Activated naive CD4-positive, alpha-beta T cell treated with anti-CD3 and anti-CD28 coated beads, Interleukin-2, amount 50 U/mL, for 16 hours (primary cell): ENCODE results near the gene FMN1.

Source experiments
- DNase-seq: peaks from one replicate; pipeline ENCODE4 v3.0.0-alpha.2; 2020

Gene FMN1

DNA sequence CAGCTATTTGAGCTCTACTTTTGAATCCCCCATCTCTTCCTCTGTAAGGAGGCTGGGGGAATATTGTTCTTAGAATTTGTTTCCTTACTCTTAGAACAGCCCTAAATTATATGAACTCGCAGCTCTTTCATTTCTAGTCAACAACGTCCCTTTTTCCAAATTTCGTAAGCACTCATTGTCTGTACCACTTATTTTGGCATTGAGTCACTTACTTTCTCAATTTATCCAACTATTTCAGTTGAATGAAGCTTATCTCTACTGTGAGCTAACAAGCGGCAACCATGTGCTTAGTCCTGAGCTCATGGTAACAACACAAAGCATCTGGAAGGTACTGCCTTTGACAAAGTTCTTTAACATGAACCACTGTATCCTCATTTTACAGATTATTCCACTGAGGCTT, 285.6 kb downstream of the FMN1 start:
- DNase-seq, result no peak

- no peak for DNase-seq
Observed at GRCh38 chr15:32908135-32908801, 286.2 kb downstream of the FMN1 start.

- no peak for DNase-seq
Observed at GRCh38 chr15:32905481-32905880, 289.0 kb downstream of the FMN1 start.

DNA sequence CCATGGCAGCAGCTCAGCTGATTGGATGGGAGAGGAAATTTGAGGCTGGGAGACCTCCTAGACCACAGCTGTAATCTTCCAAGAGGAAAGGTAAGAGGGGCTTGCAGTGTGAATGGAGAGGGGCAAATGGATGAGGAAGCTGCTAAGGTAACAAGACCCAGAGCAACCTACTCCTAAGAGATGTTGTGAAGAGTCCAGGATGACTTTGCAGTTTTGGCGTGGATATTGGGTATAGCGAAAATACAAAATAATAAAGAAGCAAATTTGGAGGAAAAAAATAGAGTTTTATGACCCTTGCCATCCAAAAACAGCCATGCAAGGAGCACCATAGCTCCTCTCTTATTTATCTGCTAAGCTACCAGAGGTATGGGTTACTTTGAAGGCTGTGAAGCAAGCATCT, 290.1 kb downstream of the FMN1 start:
- DNase-seq, result no peak

DNA sequence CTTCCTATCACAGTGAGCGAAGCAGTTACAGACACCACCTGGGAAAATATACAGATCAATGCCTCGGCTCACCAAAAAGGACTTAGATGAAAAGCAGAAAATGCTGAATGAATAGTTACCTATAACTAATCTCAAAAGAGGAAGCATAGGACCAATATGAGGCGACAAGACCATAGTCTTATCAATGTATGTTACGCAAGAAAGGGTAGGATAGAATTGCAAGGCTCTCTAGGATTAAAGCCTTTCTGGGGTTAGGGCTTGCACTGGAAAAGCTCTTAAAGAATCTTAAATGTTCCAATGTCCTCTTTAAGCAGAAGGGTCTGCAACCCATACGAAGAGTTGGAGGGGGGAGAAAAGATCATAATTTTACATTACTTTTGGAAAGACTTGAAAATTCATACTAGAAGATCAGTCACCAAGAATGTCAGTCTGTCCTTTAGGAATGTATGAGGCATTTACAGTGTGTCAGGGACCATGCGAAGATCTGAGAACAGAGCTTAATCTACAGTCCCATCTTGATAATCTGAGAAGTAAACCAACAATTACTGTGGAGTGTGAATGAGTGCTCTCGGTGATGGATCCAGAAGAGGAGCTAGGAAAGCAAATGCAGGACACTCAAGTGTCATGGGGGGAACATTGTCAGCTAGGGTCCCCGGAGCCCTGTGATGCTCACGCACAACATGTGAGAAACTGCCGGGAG, 290.8 kb downstream of the FMN1 start:
- no peak for DNase-seq

- no peak for DNase-seq
Observed at GRCh38 chr15:32901995-32902394, 292.5 kb downstream of the FMN1 start.

GRCh38 chr15:32901192-32901591, 293.3 kb downstream of the FMN1 start:
- DNase-seq, result no peak

- DNase-seq, result no peak
Observed at GRCh38 chr15:32899126-32899596, 295.4 kb downstream of the FMN1 start.

DNA sequence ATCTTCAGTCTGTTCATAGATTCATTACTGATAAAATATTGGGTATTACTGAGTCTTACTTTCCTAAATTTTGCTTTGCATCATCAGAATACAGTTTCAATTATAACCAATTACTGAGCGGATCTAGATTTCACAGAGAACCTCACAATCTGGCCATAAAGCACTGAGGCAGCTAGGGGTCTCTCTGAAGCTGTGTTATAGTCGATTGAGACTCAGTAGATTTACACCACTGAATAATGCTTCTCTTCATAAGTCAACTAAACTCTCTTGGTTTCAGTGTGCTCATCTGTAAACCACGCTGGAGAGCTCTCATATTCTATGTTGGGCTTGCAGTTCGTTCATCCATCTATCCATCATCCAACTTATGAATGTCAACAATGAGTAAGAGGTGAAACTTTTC, 296.1 kb downstream of the FMN1 start:
- DNase-seq, result no peak

DNA sequence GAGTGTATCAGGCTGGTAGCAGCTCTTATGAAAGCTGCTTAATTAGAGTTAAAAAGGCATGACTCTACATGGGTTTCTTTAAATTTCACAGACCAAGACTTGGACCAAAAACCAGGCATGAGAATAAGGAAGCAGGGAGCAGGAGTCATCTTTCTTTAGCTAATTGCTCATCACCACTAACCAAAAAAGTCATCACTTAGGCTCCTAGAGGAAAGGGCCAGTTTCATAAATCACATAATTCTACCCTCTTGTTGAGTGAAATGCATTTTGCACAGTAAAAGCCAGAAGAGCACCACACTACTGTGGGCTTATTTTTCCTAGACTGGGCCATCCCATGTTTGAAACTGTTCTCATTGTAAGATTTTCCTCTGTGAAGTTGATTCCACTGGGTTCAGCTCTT, 301.1 kb downstream of the FMN1 start:
- no peak for DNase-seq

GRCh38 chr15:32889214-32889613, 305.3 kb downstream of the FMN1 start:
- DNase-seq, result no peak

GRCh38 chr15:32888221-32888761, 306.2 kb downstream of the FMN1 start:
- DNase-seq, result no peak

DNA sequence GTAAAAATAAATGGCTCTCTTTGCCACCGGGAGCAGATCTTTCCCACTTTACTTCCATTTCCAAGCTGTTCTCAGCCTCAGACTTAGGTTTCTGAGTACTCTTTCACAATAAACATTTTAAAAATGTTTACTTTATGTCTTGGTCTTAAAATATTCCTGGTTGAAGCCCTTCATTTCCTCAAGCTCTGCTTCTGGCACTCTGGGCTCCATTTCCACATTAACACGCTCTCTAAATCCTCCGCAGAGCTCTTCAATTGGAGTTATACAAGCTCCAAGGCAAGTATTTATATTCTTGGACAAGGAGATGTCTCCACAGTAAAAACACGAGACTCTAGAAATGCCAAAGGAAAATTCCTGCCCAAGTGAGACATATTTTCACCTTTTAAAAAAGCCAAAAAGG, 307.4 kb downstream of the FMN1 start:
- DNase-seq, result no peak

DNA sequence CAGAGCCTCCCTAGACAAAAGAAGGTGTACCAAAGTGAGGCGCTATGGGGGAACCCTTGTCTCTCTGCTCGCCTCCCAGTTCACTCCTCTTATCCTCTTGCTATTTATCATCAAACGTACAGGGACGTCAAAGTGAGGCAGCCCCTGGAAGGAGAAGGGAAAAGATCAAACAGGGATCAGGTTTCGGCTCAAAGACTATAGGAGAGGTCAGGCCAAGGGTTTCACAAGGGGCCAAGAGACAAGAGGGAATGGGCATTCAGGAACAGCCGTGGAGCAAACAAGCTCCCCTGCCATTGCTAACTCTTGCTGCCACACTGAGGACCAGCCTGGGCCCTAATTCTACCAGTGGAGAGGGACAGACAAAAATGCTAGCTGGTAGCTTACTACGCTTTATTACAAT, 308.1 kb downstream of the FMN1 start:
- DNase-seq, result no peak

GRCh38 chr15:32885713-32886112, 308.8 kb downstream of the FMN1 start:
- DNase-seq, result no peak

GRCh38 chr15:32884146-32884545, 310.4 kb downstream of the FMN1 start:
- no peak for DNase-seq

DNA sequence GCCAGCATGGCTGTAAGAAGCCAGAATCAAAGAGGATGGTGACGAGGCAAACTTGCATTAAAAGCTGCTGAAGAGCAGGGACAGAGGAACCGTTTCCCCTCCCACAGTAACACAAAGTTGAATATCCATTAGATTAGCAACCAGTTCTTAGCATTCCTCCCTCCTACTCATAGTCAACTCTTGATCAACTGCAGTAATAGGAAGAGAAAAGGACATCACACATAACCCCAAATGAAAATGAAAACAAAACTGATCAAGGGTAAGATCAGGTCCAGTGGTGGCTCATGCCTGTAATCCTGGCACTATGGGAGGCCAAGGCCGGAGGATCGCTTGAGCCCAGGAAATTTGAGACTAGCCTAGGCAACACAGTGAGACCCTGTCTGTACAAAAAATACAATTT, 311.6 kb downstream of the FMN1 start:
- no peak for DNase-seq

DNA sequence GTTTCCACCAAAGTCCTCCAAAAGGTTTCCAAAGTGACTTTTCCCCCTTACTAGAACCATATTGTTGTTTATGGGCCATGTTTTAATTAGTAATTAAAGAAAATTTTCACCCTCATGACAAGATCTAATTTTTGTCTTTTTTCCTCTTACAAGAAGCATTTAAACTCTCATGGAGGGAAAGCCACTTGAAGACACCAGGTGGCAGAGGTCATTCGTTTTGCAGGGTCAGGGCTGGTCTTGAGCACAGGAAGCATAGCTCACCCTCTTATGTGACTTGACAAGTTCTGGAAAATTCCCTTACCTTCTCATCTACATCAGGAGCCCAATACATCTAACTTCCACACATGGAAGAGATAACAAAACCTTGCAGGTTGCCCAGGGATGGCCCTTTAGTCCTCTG, 313.0 kb downstream of the FMN1 start:
- DNase-seq, result no peak

DNA sequence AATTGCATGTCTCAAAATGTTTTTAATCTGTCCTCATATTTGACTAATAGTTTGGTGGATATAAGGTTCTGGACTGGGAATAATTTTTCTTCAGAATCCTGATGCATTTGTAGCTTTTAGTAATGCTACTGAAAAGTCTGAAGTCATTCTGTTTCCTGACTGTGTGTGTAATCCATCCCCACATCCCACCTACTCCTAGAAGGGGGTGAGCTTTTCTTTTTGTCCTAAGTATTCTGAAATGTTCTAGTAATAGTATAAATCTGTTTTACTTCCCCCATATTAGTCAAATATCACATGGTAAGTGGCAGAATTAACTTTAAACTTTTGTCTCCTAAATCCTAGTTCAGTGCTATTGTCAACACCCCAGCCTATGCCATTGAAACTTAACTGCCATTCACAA, 313.9 kb downstream of the FMN1 start:
- no peak for DNase-seq

GRCh38 chr15:32879980-32880379, 314.5 kb downstream of the FMN1 start:
- DNase-seq, result no peak

GRCh38 chr15:32878869-32879805, 315.4 kb downstream of the FMN1 start:
- no peak for DNase-seq

- DNase-seq, result no peak
Observed at GRCh38 chr15:32878342-32878741, 316.2 kb downstream of the FMN1 start.
